Measurements from ENCODE around the gene RANBP17.
A peak's percentile ranks its signal among the peaks of the same experiment; 100 is the strongest.

Gene RANBP17

GRCh38 chr5:171268700-171269620 is 407.1 kb downstream of the RANBP17 start:
- H3K4me3 ChIP-seq (replicated peaks; ENCODE audit: low read depth, low read length): no peak overlapping the region
- TF ChIP-seq, protein P1, sequence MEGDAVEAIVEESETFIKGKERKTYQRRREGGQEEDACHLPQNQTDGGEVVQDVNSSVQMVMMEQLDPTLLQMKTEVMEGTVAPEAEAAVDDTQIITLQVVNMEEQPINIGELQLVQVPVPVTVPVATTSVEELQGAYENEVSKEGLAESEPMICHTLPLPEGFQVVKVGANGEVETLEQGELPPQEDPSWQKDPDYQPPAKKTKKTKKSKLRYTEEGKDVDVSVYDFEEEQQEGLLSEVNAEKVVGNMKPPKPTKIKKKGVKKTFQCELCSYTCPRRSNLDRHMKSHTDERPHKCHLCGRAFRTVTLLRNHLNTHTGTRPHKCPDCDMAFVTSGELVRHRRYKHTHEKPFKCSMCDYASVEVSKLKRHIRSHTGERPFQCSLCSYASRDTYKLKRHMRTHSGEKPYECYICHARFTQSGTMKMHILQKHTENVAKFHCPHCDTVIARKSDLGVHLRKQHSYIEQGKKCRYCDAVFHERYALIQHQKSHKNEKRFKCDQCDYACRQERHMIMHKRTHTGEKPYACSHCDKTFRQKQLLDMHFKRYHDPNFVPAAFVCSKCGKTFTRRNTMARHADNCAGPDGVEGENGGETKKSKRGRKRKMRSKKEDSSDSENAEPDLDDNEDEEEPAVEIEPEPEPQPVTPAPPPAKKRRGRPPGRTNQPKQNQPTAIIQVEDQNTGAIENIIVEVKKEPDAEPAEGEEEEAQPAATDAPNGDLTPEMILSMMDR (IDR thresholded peaks at IDR 0.05; ENCODE audit: low read depth, low read length, missing control alignments): no peak
- no peak for DNase-seq (ENCODE audit: extremely low read depth, low read depth)

DNA sequence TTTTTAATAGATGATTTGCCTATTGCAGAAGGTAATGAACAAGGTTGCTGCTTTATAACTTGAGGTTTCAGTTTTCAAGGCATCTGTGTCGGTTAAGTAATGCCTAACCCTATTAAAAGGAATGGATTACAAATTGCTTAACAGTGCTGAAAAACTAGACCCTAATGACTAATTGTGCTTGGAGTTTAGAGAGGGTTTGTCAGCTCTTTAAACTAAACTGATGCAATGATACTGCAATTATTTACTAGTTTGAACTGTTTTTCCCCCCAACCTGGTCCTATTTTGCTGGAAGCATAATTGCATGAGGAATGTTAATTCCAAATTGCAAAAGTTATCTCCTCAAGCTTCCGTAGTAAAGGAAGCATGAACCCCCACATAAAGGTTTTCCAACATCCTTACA is 407.9 kb downstream of the RANBP17 start:
- H3K4me3 ChIP-seq (replicated peaks; ENCODE audit: low read depth, low read length): no peak overlapping the region
- no peak for DNase-seq (ENCODE audit: extremely low read depth, low read depth)
- TF ChIP-seq, protein P1 (IDR thresholded peaks at IDR 0.05; ENCODE audit: low read depth, low read length, missing control alignments): no peak

DNA sequence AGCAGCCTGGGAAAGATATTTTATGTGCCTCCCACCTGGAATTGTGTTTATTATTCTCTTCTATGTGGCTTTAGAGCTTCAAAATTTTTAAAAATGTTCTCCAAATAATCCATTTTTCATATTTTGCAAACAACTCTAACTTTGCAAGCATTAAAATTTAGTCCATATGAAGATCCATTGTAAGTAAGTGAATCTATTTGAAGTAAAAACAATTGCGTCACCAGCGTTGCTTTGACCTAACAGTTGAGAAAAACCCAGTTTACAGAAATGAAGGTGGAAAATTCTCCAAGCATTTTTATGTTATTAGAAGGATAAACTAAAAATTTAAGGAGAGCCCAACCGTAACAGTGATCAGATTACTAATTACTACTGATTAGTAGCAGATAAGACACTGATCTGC is 408.3 kb downstream of the RANBP17 start:
- H3K4me3 ChIP-seq (replicated peaks; ENCODE audit: low read depth, low read length): no peak overlapping the region
- TF ChIP-seq, protein P1 (IDR thresholded peaks at IDR 0.05; ENCODE audit: low read depth, low read length, missing control alignments): no peak
- no peak for DNase-seq (ENCODE audit: extremely low read depth, low read depth)

- TF ChIP-seq, protein P1 (IDR thresholded peaks at IDR 0.05; ENCODE audit: low read depth, low read length, missing control alignments): no peak
- DNase-seq (ENCODE audit: extremely low read depth, low read depth): no peak
- H3K4me3 ChIP-seq (replicated peaks; ENCODE audit: low read depth, low read length): no peak overlapping the region
Measured at GRCh38 chr5:171271798-171272197, 410.0 kb downstream of the RANBP17 start.

- TF ChIP-seq, protein P1 (IDR thresholded peaks at IDR 0.05; ENCODE audit: low read depth, low read length, missing control alignments): peak; percentile 43
- H3K4me3 ChIP-seq (replicated peaks; ENCODE audit: low read depth, low read length): no peak overlapping the region
- DNase-seq (ENCODE audit: extremely low read depth, low read depth): no peak
Measured at GRCh38 chr5:171272996-171273970, 411.5 kb downstream of the RANBP17 start.

DNA sequence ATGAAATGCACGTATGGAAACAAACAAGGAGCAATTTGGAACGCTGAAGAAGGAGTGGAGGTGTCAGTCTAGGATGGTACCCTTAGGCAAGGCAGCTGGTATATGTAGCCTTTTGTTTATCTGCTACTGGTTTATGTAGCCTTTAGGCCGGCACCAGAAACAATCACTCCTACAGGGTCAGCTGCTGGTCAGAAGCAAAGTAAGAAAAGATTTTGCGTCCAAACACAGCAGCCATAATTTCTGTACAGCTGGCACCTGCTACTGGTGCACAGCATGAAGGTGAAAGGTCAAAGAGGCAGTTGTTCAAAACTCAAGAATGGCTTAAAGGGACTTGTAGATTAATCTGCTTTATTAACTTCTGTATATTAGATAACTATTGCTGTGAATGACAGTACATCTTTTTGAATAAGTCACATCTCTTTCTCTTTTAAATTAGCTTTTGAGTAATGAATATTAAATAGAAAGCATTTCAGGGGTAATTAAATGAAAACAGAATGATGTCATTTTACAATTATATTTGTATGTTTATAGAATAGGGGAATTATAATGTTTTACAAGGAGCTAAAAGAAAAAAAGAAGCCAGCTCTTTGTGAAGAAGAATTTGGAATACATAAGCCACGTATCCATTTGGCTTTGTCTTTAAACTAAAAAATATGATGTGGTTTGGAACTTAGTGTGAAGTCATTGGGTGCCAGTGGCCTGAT is 414.2 kb downstream of the RANBP17 start:
- DNase-seq (ENCODE audit: extremely low read depth, low read depth): no peak
- TF ChIP-seq, protein P1 (IDR thresholded peaks at IDR 0.05; ENCODE audit: low read depth, low read length, missing control alignments): no peak
- H3K4me3 ChIP-seq (replicated peaks; ENCODE audit: low read depth, low read length): no peak overlapping the region

All from HFF-Myc (cell line).